A549 treated with DMSO at 1 μM for 4 hours (cell line): ENCODE results near the gene C19orf25. TPM values are rescaled to one million over a fixed set of nuclear protein-coding genes. Genes with fewer than 3 reads are reported as not detected.

Source experiments
- total RNA-seq: library from RNA; stranded (reverse); fragments of 200-300 nt; extraction: Qiagen RNA extraction; gene quantifications from 5 replicates; pipeline ENCODE4 v1.2.3, GENCODE V29; 2022; ENCODE audit warnings: low read depth

C19orf25 gene
- total RNA-seq: 10.9 to 20.9 TPM (median 20.3 TPM) in 5 replicates

GRCh38 chr19:1478934-1479707 is at the start of gene C19orf25:
C19orf25 (minus strand) TSS chr19:1479215; CDS start chr19:1478903, 312 bp downstream.

GRCh38 chr19:1523412-1524286 is 44.6 kb upstream of the C19orf25 start, which contains the start of gene PLK5:
PLK5 (plus strand) TSS chr19:1524077; CDS start chr19:1526997, 2,920 bp downstream.

GRCh38 chr19:1512671-1513498 is 33.9 kb upstream of the C19orf25 start, which contains the start of gene ADAMTSL5:
ADAMTSL5 (minus strand) TSS chr19:1513019; CDS start chr19:1510943, 2,076 bp downstream.

GRCh38 chr19:1491114-1491848 is 12.3 kb upstream of the C19orf25 start, which contains the start of gene REEP6:
REEP6 (plus strand) TSS chr19:1491181; CDS start chr19:1491270, 89 bp downstream.

GRCh38 chr19:1490311-1491113 is 11.5 kb upstream of the C19orf25 start, which contains the start of gene PCSK4:
PCSK4 (minus strand) TSS chr19:1490350; CDS start chr19:1490346, 4 bp downstream.

GRCh38 chr19:1449467-1450442 is 29.3 kb downstream of the C19orf25 start, which contains the start of gene APC2:
APC2 (plus strand) TSS chr19:1450121; CDS start chr19:1453002, 2,881 bp downstream.

GRCh38 chr19:1438035-1438932 is 40.7 kb downstream of the C19orf25 start, which contains the start of gene RPS15:
RPS15 (plus strand) TSS chr19:1438396; CDS start chr19:1438426, 30 bp downstream.

Other genes starting within 250 kb of the C19orf25 start
- 2.3 to 4.0 TPM (median 3.7 TPM) in 5 replicates for gene CBARP, start 241.2 kb downstream of the C19orf25 start, total RNA-seq
- gene ATP5F1D, start 237.5 kb downstream of the C19orf25 start, total RNA-seq: 82.4 to 163 TPM (median 149 TPM) in 5 replicates
- gene MIDN, start 230.6 kb downstream of the C19orf25 start, total RNA-seq: 42.1 to 48.9 TPM (median 48.2 TPM) in 5 replicates
- 89.0 to 226 TPM (median 98.8 TPM) in 5 replicates for gene CIRBP, start 209.9 kb downstream of the C19orf25 start, total RNA-seq
- gene FAM174C, start 203.7 kb downstream of the C19orf25 start, total RNA-seq: 50.5 to 96.1 TPM (median 82.6 TPM) in 5 replicates
- gene EFNA2, start 193.3 kb downstream of the C19orf25 start, total RNA-seq: 1.1 to 2.1 TPM (median 1.4 TPM) in 5 replicates
- gene NDUFS7, start 95.3 kb downstream of the C19orf25 start, total RNA-seq: 61.3 to 78.6 TPM (median 70.3 TPM) in 5 replicates
- 25.1 to 40.6 TPM (median 35.1 TPM) in 5 replicates for gene GAMT, start 77.7 kb downstream of the C19orf25 start, total RNA-seq
- 81.3 to 109 TPM (median 103 TPM) in 5 replicates for gene DAZAP1, start 71.6 kb downstream of the C19orf25 start, total RNA-seq
- gene RPS15, start 40.8 kb downstream of the C19orf25 start, total RNA-seq: 1,625 to 1,906 TPM (median 1,687 TPM) in 5 replicates
- 0.91 to 2.5 TPM (median 2.0 TPM) in 5 replicates for gene APC2, start 29.1 kb downstream of the C19orf25 start, total RNA-seq
- 0.64 to 1.2 TPM (median 0.89 TPM) in 5 replicates for gene PCSK4, start 11.1 kb upstream of the C19orf25 start, total RNA-seq
- 3.7 to 5.9 TPM (median 4.9 TPM) in 5 replicates for gene REEP6, start 12.0 kb upstream of the C19orf25 start, total RNA-seq
- 2.7 to 4.2 TPM (median 3.4 TPM) in 5 replicates for gene ADAMTSL5, start 33.8 kb upstream of the C19orf25 start, total RNA-seq
- 0.03 TPM in 1 of 5 replicates, not detected in the others for gene PLK5, start 44.9 kb upstream of the C19orf25 start, total RNA-seq
- gene MEX3D, start 89.1 kb upstream of the C19orf25 start, total RNA-seq: 5.7 to 11.9 TPM (median 10.1 TPM) in 5 replicates
- gene MBD3, start 113.7 kb upstream of the C19orf25 start, total RNA-seq: 37.2 to 56.9 TPM (median 47.8 TPM) in 5 replicates
- gene UQCR11, start 126.2 kb upstream of the C19orf25 start, total RNA-seq: 93.1 to 175 TPM (median 172 TPM) in 5 replicates
- 38.6 to 70.5 TPM (median 58.8 TPM) in 5 replicates for gene TCF3, start 173.4 kb upstream of the C19orf25 start, total RNA-seq